ENCODE measurements around the gene COBL.

GRCh38 chr7:51007551-51008505 is 308.8 kb downstream of the COBL start:
- TF ChIP-seq RAD21 (CRISPR knock-in tag; conservative IDR thresholded peaks at IDR 0.05 in 1 of 2, IDR thresholded peaks at IDR 0.05 in 1 of 2), result no peak
- TF ChIP-seq ATF6 (CRISPR knock-in tag; IDR thresholded peaks at IDR 0.05), result no peak
- no peak for TF ChIP-seq JUNB (CRISPR knock-in tag; conservative IDR thresholded peaks at IDR 0.05)
- no peak for TF ChIP-seq ZNF76 (CRISPR knock-in tag; IDR thresholded peaks at IDR 0.05; ENCODE audit: borderline replicate concordance)
- no peak for TF ChIP-seq POLR2AphosphoS2 (IDR thresholded peaks at IDR 0.05; ENCODE audit: low read length)
- no peak for TF ChIP-seq CTCF (IDR thresholded peaks at IDR 0.05 in 2 of 3, conservative IDR thresholded peaks at IDR 0.05 in 1 of 3; ENCODE audit: insufficient read depth in 2 of 3, low read depth in 1 of 3, low read length in 3 of 3)
